AG04450 (cell line): ENCODE data around the gene TTC1. TPM values are rescaled to one million over a fixed set of nuclear protein-coding genes. Genes with fewer than 3 reads are reported as not detected.
A peak's percentile ranks its signal among the peaks of the same experiment; 100 is the strongest.

Experiments used
- CTCF ChIA-PET: fragments of 300-600, 350-600 bp; formaldehyde crosslinking; extraction: SDS; loops from one replicate; lab custom pipeline; 2022; ENCODE audit warnings: antibody characterized with exemption, inconsistent platforms; lab: Charles Lee
- POLR2A ChIA-PET: fragments of 350-600 bp; formaldehyde crosslinking; extraction: SDS; loops from one replicate; lab custom pipeline; 2021; ENCODE audit warnings: antibody characterized with exemption, inconsistent platforms; lab: Yijun Ruan, JAX
- DNase-seq: peaks from one replicate; pipeline ENCODE4 v3.0.0-alpha.2; 2011; ENCODE audit warnings: low read depth, low spot score
- H3K27ac ChIP-seq: one replicate; pipeline ENCODE4 v1.5.1; 2012; ENCODE audit warnings: low read depth, low read length, control low read depth
- H3K27me3 ChIP-seq: one replicate; pipeline ENCODE4 v1.6.0; 2012; ENCODE audit warnings: low read length; ENCODE audit not compliant: control insufficient read depth, insufficient read depth
- H3K4me3 ChIP-seq: 2 replicates; pipeline ENCODE4 v1.5.1; 2011; ENCODE audit warnings: mild to moderate bottlenecking, low read depth, low read length, control low read depth
- H3K9me3 ChIP-seq: 2 replicates; pipeline ENCODE4 v1.5.1; 2012; ENCODE audit warnings: low read length; ENCODE audit not compliant: control insufficient read depth, insufficient read depth
- CTCF ChIP-seq: IDR thresholded peaks from 2 replicates; pipeline ENCODE4 v1.5.1; 2011; ENCODE audit warnings: low read depth, low read length, control low read depth, inconsistent platforms
- polyA plus RNA-seq: library from polyadenylated mRNA; depleted of rRNA; stranded (reverse); fragments of >200 nt; gene quantifications from 2 replicates; pipeline ENCODE4 v1.2.3, GENCODE V29; 2011

The TTC1 gene
- polyA plus RNA-seq, 1 experiment, result 53.7 TPM

- CTCF ChIA-PET, result interaction anchor here (1.1 to 2.5 kb wide), 3 partner anchors 9 to 534 kb away, joined by 3 to 8 read pairs (median 4); no protein-coding TSS in a partner anchor
- POLR2A ChIA-PET, result no interaction called here
- H3K27me3 ChIP-seq, result no peaks in the 10 kb centered on the region
Observed at GRCh38 chr5:159978358-159978757, 30.6 kb upstream of the TTC1 start.

GRCh38 chr5:159982421-159983173 is 26.3 kb upstream of the TTC1 start:
- ChIA-PET CTCF (no interaction called here), POLR2A (no interaction called here)
- Histone ChIP-seq H3K9me3 (no peaks in the 10 kb centered on the region), H3K27me3 (peaks cover 2% of the 10 kb centered on the region), H3K4me3 (no peak overlapping the region), H3K27ac (no peak overlapping the region)
- no peak for TF ChIP-seq CTCF
- DNase-seq, result no peak

More at GRCh38 chr5:159978358-159978757, 30.6 kb upstream of the TTC1 start:
- no peak for TF ChIP-seq CTCF
- no peak for DNase-seq
- Histone ChIP-seq H3K27ac (no peak overlapping the region), H3K9me3 (no peaks in the 10 kb centered on the region), H3K4me3 (no peak overlapping the region)

GRCh38 chr5:159987031-159987674 is 21.8 kb upstream of the TTC1 start:
- H3K4me3 ChIP-seq, result peak overlapping the region; percentile 60
- no peaks in the 10 kb centered on the region for H3K9me3 ChIP-seq
- peaks cover 2% of the 10 kb centered on the region for H3K27me3 ChIP-seq
- ChIA-PET POLR2A (no interaction called here), CTCF (interaction anchor here (0.6 to 6.1 kb wide), 50 partner anchors 8 to 830 kb away, joined by 3 to 98 read pairs (median 3); partner anchors contain the start of gene TTC1)
- no peak for DNase-seq
- H3K27ac ChIP-seq, result no peak overlapping the region
- peak; percentile 76 for TF ChIP-seq CTCF

DNA sequence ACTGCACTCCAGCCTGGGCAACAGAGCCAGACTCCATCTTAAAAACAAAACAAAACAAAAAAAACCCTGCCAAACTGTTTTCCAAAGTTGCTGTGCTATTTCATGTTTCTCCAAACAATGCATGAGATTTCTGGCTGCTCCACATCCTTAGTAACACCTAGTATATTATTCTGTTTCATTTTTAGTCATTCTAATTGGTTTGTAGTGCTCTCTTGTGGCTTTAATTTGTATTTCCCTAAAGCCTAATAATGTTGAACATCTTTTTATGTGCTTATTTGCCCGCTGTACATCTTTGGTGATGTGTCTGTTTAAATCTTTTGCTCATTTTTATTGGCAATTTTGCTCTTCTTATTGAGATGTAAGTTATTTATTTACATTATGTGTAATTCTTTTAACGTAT is 18.4 kb upstream of the TTC1 start:
- POLR2A ChIA-PET, result no interaction called here
- Histone ChIP-seq H3K27ac (no peak overlapping the region), H3K4me3 (no peak overlapping the region), H3K9me3 (peaks cover 7% of the 10 kb centered on the region; the same call in 1 of the 2 replicates), H3K27me3 (peaks cover 7% of the 10 kb centered on the region)
- CTCF ChIA-PET, result interaction anchor here (1.5 kb wide), 1 partner anchor 547 kb away, joined by 11 read pairs; no protein-coding TSS in a partner anchor
- no peak for DNase-seq
- peak; percentile 31; the same call in 1 of the 2 replicates for TF ChIP-seq CTCF

- Histone ChIP-seq H3K27ac (no peak overlapping the region), H3K9me3 (peaks cover 7% of the 10 kb centered on the region; the same call in 1 of the 2 replicates), H3K27me3 (peaks cover 5% of the 10 kb centered on the region), H3K4me3 (no peak overlapping the region)
- ChIA-PET CTCF (interaction anchor here (1.3 kb wide), 1 partner anchor 548 kb away, joined by 3 read pairs; no protein-coding TSS in a partner anchor), POLR2A (no interaction called here)
- no peak for TF ChIP-seq CTCF
- DNase-seq, result no peak
Observed at GRCh38 chr5:159992566-159992965, 16.4 kb upstream of the TTC1 start.
